HG03064 (cell line): ENCODE data around the gene GATD1.

Experiments
- ATAC-seq: cut with Tn5 transposase; IDR thresholded peaks from one replicate; pipeline ENCODE4 v1.9.1; 2021; ENCODE audit warnings: low read depth; ENCODE audit not compliant: unreplicated experiment

The GATD1 gene

DNA sequence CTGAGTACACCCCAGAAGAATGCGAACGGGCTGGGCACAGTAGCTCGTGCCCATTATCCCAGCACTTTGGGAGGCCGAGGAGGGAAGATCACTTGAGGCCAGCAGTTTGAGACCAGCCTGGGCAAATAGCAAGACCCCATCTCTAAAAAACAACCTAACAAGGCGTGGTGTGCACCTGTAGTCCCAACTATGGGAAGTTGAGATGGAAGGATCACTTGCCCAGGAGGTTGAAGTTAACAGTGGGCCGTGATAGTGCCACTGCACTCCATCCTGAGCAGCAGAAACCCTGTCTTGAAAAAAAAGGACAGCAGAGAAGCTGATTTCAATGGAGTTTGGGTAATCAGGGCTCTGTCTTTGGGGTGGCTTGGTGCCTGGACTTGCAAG, 35.8 kb upstream of the GATD1 start:
- no peak for ATAC-seq

DNA sequence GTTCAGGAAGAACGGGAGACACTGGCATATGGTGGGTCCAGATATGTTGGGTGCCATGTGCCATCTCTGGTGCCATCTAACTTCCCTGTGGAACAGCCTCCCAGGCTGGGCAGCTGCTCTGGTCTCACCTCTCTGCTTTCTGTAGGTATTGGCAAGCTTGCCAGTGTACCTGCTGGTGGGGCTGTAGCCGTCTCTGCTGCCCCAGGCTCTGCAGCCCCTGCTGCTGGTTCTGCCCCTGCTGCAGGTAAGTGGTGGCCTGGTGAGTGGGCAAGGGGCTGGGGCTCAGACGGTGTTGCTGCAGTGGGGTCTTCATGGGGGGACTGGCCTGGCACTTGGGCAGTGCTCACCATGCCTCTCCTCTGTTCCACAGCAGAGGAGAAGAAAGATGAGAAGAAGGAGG, 35.1 kb upstream of the GATD1 start:
- no peak for ATAC-seq

GRCh38 chr11:811446-812245, 34.4 kb upstream of the GATD1 start:
- no peak for ATAC-seq

- peak; percentile 14 for ATAC-seq
These were observed 32.8 kb upstream of the GATD1 start for GRCh38 chr11:810040-810567.

DNA sequence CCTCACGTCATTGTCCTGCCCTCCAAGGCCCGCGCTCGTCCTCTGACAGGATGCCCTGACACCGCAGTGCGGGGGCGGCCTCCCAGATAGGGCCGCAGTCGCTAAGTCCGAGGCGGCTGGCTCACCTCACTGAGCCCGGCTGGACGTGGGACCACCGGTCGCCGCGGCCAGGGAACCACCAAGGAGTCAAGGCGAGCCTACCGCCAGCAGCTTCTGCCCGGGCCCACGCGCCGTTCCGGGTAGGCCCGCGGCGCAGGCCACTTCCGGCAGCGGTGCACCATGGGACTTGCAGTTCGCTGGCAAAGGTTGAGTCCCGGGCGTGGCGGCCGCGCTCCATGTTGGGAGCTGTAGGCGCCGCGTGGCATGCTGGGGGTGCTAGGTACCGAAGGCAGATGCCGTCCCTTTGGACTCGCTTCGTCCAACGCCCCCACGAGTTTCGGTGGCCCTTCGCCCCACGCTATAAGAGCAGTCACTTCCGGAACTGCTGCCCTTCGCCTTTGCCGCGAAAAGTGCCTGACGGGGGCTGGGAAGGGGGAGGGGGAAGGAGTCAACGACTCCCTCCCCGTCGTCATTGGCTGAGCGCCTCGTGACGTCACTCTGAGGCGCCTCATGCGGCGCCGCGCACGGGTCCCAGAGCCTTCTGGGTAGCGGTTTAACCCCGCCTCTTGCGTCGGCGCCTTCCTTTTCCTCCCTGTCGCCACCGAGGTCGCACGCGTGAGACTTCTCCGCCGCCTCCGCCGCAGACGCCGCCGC, 32.2 kb upstream of the GATD1 start, which contains the start of gene RPLP2:
Gene RPLP2, plus strand, starts transcription at position 681 of the 753 bp plus-strand sequence. CDS start 268 bp downstream, outside the sequence.
- ATAC-seq = peak; percentile 64

GRCh38 chr11:808427-809286, 31.4 kb upstream of the GATD1 start:
- no peak for ATAC-seq

DNA sequence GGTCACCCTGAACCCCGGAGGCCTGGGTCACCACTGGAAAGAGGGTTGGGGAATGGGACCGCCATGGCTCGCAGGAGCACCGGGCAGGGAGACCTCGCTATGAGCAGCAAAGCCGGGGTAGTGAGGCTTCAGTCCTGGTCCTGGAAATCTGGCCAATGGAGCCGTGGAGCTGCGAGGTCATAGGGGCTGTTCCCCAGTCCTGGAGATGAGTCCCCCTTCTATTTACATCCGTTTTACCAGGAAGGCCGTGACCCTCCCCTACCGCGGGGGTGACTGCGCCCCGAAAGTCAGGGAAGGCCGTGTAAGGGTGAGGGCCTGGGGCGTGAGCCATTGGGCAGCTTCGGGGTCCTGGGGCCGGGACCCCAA, 27.3 kb upstream of the GATD1 start:
- ATAC-seq = no peak

DNA sequence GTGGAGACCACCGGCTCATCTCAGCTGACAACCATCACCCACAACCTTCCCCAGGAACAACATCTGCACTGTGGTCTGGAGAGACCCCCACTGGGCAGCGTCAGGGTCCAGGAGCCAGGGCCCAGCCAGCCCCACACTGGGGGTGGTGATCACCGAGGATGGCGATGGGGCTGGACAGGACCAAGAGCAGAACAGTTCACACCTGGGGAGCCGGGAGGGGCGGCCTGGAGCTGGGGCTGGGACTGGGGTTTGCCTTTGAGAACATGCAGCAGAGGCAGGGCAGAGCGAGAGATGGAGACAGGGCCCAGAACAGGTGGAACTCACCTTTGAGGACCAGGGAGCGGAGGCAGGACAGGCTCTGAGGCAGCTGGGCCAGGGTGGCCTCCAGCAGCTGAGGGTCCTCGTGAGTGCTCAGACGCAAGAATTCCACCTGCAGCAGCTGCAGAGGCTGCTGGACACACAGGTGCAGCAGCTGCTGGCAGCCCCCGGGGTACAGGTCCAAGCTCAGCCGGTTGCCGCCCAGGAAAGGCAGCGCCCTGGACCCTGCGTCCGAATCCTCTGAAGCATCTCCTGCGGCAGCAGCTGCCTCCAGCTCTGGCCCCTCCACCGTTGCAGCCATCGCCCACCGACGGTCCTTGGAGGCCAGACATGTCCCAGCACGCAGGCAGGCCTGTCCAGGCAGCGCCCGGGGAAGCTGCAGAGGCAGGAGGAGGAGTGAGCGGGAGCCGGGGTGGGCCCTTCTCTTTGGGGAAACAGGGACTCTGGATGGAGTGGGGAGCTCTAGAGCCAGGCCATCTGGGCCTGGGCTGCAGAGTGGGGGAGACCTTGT, 26.7 kb upstream of the GATD1 start:
- ATAC-seq = no peak

GRCh38 chr11:803467-803742, 26.1 kb upstream of the GATD1 start:
- no peak for ATAC-seq

DNA sequence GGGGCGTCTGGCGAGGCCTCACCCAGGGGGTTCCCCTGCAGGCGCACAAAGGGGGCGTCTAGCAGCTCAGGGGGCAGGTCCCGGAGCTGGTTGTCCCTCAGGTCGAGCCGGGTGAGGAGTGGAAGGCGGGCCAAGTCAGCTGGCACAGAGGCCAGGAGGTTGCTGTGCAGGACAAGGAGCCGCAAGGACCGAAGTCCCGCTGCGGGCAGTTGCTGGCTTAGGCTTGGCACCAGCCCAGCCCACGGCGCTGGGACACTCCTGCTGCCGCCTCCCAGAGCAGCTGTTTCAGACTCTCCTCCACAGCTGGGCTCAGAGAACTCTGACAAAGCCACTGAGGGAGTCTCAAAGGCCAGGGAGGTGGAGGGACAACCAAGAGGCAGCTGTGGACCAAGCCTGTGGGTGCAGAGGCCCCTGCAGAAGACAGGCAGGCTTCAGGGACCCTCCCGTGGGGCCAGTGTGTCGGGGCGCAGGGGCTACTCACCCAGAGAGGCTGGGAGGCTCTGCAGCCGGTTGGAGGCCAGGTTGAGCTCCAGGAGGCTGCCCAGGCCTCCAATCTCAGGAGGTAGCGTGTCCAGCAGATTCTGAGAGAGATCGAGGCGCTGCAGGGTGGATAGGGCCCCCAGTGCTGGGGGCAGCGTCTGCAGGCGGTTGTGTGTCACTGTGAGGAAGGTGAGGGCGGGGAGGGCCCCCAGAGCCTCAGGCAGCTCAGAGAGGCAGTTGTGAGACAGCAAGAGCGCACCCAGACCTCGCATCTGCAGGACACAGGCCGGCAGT, 25.6 kb upstream of the GATD1 start:
- no peak for ATAC-seq

- no peak for ATAC-seq
These were observed 24.8 kb upstream of the GATD1 start for GRCh38 chr11:802018-802617.

DNA sequence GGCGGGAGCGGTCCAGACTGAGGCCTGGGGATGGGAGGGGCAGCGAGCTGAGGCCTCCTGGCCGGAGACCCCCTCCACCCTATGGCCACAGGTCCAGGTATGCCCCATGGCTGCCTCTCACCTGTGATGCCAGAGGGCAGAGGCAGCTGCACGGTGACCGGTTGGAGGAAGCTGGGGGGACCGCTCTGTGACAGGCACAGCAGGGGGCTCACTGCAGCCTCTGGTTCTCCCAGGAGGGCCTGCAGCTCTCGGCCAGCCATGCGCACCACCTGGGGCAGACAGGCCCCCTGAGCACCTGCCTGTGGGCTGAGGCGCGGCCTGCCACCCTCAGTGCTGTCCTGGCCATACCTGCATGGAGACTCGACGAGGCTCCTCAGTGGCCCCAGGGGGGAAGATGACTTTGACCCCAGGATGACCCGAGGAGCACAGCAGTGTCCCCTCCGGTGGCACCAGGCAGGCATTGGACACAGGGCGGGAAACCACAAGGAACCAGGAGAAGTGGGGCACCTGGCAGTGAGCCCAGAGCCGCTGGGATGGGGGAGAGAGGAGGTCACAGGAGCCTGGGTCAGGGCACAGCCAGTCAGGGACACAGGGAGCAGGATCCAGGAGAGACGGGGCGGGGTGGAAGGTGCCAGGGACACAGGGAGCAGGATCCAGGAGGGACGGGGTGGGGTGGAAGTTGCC, 24.0 kb upstream of the GATD1 start:
- no peak for ATAC-seq

DNA sequence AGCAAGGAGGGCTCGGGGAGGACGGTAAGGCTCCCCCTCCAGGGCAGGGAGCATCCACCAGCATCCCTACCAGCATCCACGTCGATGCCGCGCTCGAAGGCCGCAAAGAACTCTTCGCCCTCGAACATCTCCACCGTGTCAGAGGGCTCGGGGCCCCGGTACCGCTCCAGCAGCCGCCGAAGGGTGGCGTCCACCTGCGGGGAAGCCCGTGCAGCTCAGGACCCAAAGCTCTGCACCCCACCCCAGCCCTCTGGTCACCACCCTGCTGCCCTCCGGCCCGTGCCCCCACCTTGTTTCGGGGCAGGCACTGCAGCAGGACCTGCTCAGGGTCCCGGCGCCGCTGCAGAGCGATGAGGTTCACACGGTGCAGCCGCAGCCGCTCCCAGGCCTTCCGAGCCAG, 23.2 kb upstream of the GATD1 start:
- ATAC-seq = no peak

DNA sequence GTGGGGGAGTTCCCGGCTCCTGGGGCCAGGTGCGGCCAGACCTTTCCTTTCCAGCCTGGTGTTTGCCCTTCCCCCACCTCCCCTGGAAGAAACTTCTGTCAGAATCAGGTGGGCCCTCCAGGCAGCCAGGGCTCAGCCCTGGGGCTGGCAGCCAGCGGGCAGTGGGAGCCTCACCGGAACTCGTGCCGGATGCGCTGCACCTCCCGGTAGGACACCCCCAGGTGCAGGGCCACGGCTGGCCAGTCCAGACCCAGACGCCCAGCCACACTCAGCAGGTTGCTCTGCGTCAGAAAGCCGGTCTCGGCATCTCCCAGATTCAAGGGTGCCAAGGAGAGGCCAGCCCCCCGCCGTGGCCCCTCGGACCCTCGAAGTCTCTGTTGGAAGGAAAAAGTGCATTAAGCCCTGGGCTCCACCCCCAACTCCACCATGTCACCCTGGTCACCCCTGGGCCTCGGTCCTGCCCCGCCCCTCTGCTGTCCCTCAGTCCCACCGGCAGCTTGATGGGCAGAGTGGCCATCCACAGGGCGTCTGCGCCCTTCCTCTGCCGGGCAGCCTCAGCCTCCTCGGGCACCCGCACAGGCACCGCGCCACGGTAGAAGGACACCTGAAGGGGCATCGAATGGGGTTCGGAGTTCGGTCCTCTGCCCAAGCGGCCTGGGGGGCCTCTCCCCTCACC, 22.5 kb upstream of the GATD1 start:
- no peak for ATAC-seq

DNA sequence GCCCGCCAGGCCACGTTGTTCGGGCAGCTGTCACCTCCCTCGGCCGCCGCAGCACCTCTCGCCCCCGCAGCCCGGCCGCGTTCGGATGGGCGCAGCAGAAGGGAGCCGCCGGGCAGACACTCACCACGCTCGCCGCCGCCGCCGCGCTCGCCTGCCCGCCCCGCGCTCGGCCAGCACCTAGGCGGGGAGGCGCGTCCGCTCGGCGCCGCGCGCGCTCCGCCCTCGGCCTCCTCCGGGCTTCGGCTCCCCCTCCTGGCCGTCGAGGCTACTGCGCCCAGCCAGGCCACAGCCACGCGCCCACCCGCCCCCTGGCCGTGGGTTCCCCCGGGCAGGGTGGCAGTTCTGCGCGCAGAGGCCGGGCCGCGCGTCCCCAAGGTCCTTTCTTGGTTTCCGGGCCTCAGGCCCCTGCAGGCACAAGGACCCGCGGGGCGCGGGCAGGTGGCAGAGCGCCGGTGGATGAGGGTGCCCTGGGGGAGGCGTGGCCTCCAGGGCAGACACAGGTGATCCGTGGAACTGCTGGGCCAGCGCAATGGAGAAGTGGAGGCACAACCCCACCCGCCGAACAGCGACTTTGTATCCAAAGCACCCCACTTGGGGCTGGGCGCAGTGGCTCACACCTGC, 20.9 kb upstream of the GATD1 start, which contains the start of gene SLC25A22:
Gene SLC25A22, minus strand, starts transcription at position 189 of the 621 bp plus-strand sequence. CDS start 3,275 bp downstream, outside the sequence.
- ATAC-seq = peak; percentile 47

GRCh38 chr11:797296-798092, 20.2 kb upstream of the GATD1 start:
- ATAC-seq = peak; percentile 36
